NCI-H345 treated with DMSO at 0.1 percent for 48 hours (cell line): ENCODE results near the gene ZFYVE19.

ENCODE experiments used
- DNase-seq: peaks from one replicate; lab custom pipeline; 2025; ENCODE audit not compliant: unreplicated experiment; lab: John Stamatoyannopoulos, UW

Gene ZFYVE19, protein sequence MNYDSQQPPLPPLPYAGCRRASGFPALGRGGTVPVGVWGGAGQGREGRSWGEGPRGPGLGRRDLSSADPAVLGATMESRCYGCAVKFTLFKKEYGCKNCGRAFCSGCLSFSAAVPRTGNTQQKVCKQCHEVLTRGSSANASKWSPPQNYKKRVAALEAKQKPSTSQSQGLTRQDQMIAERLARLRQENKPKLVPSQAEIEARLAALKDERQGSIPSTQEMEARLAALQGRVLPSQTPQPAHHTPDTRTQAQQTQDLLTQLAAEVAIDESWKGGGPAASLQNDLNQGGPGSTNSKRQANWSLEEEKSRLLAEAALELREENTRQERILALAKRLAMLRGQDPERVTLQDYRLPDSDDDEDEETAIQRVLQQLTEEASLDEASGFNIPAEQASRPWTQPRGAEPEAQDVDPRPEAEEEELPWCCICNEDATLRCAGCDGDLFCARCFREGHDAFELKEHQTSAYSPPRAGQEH

DNA sequence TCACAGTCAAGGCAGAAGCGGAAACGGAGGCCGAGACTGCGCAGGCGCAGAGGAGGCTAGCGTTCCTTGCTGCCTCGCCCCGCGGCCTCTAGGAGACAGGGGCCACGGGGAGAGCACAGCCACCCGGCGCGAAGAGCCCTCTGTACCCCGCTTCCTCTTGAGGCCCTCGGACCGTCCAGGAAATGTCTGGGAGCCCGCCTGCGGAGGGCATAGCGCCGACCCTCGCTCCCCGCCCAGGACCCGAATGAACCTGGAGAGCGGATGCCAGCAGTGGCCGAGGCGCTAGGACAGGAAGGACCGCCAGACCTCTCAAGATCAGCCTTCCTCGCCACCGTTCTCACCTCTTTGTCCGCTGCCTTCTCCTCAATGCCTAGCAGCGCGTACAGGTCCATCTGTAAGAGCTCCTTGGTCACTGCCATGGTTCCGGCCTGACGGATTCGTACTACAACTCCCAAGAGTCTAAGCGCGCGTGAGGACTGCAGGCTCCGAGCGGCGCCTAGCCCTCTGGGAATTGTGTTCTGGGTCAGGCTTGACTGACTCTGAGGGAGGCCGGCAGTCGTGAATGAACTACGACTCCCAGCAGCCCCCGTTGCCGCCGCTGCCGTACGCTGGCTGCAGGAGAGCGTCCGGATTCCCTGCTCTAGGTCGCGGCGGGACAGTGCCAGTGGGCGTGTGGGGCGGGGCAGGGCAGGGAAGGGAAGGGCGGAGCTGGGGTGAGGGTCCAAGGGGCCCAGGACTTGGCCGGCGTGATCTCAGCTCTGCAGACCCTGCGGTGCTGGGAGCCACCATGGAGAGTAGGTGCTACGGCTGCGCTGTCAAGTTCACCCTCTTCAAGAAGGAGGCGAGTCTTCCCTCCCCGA, at the start of gene ZFYVE19, which contains the start of gene DNAJC17:
TSS of gene ZFYVE19 (plus strand) at position 62 of the 860 bp plus-strand sequence. CDS start at position 563, 501 bp downstream.
TSS of gene DNAJC17 (minus strand) at position 446 of the 860 bp plus-strand sequence. CDS start at position 419, 27 bp downstream.
- DNase-seq = peak; percentile 86

DNA sequence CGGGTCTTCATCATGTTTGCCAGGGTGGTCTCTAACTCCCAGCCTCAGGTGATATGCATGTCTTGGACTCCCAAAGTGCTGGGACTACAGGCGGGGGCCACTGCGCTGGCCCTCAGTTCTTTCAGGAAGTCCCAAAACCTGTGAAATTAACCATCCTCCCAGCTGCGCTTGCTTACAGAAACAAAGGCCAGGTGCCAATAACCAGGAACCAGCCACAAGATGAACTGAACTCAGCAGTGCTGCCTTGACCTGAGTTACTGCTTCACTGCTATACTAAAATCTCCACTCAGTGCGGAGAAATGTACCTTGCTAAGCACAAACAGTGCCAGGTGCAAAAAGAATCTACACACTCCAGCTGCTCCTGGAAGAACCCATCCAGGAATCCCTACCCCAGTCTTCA, 46.9 kb upstream of the ZFYVE19 start:
- DNase-seq = no peak

DNA sequence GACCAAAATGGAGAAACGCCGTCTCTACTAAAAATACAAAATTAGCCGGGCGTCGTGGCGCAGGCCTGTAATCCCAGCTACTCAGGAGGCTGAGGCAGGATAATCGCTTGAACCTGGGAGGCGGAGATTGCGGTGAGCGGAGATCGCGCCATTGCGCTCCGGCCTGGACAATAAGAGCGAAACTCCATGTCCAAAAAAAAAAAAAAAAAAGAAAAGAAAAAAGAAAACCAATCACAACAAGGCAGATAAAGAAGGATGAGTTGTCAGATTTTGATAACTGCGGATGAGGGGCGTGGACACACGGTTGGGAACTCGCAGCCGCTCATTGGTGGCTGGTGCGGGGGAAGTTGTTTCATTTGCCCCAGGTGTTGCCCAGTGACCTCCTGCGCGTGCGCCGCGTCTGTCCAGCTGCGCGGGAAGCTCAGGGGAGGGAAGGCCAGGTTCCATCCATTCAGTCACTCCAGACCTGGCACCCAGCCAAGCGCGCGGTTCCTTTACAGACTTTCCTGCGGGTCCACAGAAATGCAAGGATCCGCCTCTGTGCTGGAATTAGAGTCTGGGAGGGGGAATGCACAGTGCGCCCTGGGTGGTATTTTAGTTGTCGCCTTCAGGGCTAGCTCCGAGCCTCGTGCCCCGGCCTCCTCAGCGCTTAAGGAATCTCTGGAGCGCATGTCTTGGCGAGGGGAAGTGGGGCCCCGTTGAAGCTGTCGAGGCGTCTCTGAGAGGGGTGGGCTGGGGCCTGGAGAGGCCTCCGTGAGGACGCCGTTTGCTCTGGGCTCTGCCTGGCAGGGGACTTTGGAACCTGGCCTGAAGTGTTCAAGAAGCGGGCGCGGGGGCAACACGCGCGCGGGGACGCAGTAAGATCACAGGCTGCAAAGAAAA, 43.7 kb upstream of the ZFYVE19 start:
- DNase-seq = peak; percentile 27

DNA sequence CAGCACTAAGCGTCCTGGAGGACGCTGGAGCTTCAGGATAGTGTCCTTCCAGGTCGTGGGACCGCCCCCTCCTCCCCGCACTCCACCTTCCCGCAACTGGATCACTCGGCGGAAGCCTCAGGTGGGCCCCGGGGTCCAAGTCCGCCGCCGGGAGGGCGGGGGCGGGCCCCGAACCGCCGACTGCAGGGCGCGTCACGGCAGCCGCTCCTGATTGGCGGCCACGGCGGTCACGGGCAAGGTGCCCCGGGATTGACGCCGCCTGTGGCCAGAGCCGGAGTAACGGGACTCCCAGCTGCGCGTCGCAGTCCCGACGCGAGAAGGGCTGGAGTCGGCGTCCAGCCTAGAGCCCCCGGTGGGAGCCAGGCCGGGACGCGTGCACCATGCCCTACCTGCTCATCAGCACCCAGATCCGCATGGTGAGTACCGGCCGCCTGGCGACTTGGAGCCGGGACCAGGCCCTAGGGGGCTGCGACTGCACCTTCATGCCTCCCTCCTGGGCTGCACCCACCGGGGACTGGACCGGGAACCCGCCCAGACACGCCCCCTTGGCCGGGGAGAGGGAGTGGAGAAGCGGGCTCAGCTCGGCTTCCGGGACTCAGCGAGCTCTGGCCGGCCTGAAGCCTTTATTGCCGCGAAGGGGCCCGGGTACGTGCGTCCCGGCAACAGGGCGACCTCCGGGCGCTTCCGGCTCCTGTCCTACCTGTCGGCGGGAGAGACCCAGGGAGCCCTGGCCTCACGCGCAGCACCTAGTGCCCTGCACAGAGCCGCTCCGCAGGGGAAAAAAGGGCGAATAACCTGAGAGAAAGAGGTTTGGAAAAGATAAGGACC, 42.9 kb upstream of the ZFYVE19 start, which contains the start of gene GCHFR:
TSS of gene GCHFR (plus strand) at position 268 of the 828 bp plus-strand sequence. CDS start at position 381, 113 bp downstream.
- DNase-seq = no peak

DNA sequence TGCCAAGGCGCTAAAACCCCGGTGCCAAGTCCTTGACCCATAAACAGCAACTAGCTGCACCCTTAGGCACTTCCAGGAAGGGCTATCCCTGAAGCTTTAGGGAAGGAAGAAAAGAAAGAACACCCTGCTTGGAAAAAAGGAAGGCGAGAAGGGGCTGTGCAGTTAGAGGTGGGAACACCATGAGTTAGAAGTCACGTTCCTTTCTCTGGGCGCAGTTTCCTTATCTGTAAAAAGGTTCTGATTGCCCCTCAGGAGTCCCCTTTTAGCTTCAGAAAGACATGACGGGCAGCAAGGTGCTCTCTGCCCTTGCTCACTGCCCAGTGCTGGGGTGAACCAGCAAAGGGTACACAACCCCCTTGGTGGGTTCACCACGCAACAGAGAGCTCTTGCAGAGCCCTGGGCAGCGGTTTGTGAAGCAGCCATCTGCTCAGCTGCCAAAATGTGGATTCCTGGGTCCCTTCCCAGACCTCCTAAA, 42.2 kb upstream of the ZFYVE19 start:
- DNase-seq = no peak

DNA sequence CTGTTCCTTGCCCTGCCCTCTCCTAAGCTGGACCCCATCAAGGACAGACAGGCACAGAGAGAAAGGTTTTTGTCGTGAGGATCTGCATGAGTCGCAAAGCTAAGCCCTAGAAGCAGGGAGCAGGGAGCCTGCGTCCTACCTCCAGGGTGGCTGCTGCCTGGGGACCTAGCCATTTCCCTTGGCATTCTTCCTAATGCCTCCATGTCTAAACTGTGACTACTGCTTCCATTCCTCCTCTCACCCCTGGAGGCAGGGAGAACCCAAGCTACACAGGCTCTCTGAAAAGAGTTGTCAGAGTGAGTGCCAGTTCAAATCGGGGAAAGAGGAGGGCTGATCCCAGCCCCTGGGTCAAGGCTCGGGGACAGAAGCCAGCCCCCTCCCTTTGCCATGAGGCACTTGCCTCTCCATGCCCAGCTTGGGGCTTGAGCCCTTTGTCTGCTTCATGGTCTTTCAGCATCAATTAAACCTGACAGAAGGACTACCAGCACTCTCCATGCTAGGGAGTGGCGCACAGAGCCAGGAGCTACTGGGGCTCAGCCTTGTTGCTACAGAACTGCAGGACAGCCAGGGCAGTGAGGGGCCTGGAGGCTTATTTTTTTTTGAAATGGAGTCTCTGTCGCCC, 40.6 kb upstream of the ZFYVE19 start:
- no peak for DNase-seq

DNA sequence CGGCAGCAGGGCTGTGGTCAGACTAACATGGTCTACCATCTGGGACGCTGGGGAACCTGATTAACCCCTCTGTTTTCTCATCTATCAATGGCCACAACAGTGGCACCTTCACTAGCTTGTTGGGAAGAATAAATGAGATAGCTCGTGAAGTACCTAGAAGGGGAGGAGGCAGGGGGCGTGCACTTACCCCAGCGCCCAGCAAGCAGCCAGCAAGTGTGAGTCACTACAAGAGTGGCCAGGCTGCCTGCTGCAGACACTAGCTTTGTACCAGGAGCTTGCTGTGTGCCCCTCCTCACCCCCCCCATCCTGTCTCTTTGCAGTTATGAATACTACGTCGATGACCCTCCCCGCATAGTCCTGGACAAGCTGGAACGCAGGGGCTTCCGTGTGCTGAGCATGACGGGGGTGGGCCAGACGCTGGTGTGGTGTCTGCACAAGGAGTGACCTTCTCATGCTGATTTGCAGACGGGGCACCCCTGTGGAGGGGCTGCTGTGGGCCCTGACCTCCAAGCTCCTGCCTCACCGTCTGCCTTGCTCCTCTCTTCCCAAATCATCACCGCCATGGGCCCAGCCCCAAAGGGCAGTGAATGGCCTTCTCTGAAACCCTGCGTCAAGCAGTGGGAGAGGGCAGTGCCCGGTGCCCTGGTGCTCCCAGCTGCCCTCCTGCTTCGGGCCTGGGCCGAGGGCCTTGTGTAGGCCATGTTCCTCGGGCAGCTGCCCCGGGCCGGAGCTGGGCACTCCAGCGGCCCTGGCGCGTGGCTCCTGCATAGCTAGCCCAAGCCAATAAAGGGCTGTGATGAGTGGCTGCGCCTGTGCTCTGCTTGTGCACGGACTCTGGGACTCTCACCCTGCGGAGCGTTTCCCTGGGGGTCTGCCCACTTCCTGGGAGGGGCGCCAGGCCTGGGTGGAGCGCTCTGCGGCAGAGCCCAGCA, 39.7 kb upstream of the ZFYVE19 start:
- DNase-seq = no peak

DNA sequence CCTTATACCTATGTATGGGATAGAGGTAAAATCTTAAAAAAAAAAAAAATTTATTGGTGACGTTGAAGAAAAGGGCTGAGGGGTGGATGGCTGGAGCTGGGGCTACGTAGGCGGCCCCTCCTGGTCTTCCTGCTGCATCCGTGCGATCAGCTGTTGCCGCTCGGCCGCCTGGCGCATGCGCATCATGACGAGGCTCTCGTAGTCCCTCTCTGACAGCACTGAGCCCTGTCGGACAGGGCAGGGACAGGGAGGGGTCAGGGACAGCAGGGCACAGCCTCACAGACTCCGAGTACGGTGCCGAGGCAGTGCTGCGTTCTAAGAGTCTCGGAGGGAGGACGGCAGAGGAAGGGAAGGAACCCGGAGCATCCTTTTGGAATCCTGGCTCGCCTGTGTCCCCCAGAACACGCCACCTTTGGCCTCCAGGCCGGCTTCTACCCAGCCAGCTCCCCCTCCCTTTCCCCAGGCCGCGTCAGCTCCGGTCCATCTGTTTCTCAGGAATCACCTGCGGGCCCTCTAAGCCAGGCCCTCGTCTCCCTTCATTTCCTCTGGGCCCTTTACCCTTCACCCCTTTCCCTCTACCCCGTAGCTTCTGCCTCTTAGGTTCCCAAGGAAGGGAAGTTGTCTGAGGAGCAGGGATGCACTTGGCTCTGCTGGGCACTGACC, 38.9 kb upstream of the ZFYVE19 start:
- DNase-seq = no peak

DNA sequence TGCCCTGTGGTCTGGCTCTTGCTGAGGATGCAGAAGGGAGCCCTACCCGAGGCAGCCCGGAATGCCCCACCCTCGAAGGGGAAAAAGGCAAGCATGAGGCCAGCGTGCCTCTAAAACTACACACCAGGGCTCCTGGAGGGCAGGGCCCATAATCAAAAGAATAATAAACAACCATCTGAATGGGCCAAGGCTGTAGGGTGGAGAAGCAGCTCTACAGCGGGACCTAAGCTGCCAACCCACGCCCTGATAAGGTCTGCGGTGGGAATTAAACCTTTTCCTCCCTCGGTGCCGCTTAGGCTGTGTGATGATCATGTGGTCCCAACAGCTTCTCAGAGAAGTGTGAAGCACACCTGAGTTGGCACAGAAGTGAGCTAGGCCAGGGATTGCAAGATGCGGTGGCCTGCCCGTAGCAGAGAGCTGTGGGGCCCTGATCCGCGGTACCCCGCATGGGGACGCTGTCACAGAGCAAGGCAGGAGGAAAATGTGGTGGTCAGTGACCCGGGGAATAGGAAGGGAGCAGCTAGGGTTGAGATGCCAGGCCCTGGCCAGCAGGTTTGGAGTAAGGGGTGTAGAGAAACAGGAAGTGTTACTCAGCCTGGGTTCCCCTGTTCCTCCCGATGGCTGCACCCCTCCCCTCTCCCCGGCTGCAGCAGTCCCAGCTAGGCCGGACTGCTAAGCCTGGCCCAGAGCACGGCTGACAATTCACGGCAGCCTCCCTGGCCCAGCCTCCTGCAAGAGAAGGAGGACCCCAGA, 38.2 kb upstream of the ZFYVE19 start:
- DNase-seq = no peak

DNA sequence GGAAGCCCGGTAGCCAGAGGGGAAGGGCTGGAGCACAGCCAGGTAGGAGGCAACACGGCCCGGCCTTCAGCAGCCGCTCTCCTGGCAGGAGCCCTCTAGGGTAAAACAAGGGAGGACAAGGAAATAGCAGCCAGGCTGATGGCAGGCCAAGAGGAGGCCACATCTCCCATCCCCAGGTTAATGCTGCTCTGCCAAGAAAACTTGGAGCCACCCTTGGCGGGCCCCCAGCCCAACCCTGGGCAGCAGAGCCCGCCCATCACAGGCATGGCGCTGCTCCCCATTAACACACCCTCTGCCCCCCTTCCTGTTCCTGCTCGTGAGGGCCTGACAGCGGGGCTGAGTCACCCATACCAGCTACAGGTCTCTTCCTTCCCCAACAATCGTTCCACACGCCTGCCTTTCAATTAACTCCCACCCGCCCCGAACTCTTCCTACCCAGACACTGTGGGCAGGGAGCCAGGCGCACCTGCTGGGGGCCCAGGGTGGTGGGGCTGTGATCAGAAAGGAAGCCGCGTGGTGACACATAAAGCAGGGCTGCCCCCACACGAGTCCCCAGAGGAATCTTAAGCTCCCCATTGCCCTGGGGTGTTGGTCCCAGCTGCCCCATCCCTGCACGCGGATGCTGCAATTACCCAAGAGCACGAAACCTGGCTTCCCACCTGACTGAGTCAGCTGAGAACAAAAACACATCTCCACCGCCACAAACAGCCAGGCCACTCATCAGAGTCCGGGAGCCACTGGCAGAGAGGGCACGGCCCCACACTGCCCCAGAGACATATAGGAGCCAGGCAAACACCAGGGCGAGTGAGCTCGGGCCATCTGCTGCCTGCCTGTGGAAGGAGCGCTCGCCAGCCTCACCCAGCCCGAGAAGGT, 37.4 kb upstream of the ZFYVE19 start, which contains the start of gene C15orf62:
TSS of gene C15orf62 (plus strand) at position 707 of the 873 bp plus-strand sequence. CDS start 516 bp downstream, outside the sequence.
- DNase-seq = peak; percentile 69

DNA sequence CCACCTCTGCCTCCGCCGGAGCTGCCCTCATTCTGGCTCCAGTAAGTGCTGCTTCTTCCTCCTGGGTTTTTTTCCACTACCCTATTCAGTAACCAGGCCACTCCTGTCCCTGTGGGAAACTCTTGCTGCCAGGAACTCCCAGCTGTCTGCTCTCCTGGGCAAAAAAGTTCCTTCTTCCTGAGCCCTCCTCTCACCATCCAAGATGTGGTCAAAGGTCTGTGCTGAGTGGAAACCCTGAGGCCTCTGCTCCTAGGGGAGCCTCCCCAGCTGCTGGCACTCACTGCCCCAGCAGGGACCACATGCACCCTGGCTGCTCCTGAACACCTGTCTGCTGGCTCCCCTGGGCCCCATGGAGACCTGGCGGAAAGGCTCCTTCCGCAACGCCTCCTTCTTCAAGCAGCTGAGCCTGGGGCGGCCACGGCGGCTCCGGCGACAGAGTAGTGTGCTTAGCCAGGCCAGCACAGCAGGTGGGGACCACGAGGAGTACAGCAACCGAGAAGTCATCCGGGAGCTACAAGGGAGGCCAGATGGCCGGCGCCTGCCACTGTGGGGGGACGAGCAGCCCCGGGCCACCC, 36.7 kb upstream of the ZFYVE19 start:
- no peak for DNase-seq

DNA sequence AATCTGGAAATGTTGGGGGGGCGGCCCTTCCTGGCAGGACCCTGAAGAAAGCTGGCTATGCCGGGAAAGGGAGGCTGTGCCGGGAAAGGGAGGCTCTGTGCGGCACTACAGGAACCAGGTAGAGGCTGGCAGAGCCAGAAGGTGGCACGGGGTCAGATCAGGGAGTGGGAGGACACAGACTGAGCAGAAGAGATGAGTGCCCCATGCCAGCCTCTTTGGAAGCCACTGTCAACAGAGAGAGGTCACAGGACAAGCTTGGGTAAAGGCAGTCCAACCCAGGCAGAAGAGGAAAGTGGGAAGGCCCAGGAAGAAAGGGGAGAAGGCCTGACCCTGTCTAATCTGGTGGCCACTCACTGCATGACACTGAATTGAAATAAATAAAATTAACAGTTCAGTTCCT, 35.6 kb upstream of the ZFYVE19 start:
- no peak for DNase-seq

DNA sequence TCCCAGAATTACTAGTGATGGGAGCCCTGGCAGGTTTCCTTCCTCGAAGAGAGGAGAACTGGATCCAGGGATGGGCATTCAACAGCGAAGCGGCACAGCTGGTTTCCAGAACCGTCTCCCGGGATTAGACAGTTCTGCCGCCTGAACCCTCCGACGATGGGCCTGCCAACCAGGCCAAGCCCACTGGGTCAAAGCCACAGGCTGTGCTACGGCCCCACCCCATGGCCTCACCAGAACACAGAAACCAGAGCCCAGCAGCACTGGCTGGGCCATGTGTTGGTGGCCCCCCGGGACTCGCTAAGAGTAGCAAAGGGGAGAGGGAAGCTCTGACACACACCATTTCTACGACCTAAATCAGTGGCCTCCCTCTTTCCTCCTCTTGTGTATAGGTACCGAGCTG, 34.9 kb upstream of the ZFYVE19 start:
- DNase-seq = no peak

DNA sequence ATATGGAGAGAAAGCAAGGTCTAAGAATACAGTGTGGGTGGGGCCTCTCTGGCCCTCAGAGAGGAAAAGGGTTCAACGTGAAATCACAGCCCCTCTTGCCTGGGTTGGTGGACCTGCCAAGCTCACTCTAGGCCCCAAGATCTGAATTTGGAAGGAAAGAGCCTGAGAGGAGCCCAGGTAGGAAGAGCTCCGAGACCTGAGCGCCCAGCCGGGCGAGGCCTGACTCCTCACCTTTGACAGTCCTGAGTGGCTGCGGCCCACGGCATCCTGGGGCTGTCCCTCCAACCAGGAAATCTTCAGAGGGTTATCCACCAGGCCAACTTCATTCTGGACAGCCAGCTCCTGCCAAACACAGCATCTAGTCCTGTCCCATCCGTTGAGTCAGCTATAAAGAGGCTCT, 33.4 kb upstream of the ZFYVE19 start:
- DNase-seq = no peak

DNA sequence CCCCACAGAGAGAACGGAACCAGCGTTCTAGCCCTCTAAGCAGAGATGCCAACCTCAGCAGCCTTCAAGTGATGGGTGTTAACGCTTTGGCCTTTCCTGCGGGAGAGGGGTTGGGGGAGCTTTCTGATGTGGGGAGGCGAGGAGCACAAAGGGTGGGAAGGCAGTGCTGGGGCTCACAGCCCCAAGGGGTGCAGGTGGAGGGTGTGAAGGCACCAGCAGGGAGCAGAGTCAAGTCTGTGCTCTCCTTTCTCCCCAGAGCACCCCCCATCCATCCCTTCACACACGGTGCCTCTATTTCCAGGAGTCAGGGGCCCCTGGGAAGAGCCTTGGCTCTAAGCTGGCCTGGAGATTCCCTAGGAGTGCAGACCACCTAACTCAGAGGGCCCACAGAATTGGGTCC, 33.0 kb upstream of the ZFYVE19 start:
- no peak for DNase-seq
